Ovary (tissue), 3 donors: ENCODE data around the gene RMND5B.

Experiments
- CTCF ChIP-seq, 3 donors: fragments of 450-650 bp in 2 of 3; fragments of 200-600 bp in 1 of 3; IDR thresholded peaks; one replicate each; pipeline versions ENCODE4 v1.5.1 to v1.8.0; 2016 to 2022; ENCODE audit warnings: antibody characterized with exemption in 3 of 3, mild to moderate bottlenecking in 1 of 3
- EP300 ChIP-seq: sonication (generic); formaldehyde crosslinking; IDR thresholded peaks from one replicate; pipeline ENCODE4 v1.6.1; 2017; ENCODE audit warnings: antibody characterized with exemption
- POLR2A ChIP-seq: fragments of 450-650 bp; IDR thresholded peaks from one replicate; pipeline ENCODE4 v1.6.1; 2017; ENCODE audit warnings: antibody characterized with exemption, mild to moderate bottlenecking, moderate library complexity
- donor health status: DM: no; HTN: no; CAD: no.

- TF ChIP-seq CTCF (IDR thresholded peaks at IDR 0.05), result no peak
- no peak for TF ChIP-seq POLR2A
- TF ChIP-seq EP300, result no peak
These were observed 16.6 kb downstream of the RMND5B start for GRCh38 chr5:178147406-178147805.
